ENCODE data around the gene SUSD3.

DNA sequence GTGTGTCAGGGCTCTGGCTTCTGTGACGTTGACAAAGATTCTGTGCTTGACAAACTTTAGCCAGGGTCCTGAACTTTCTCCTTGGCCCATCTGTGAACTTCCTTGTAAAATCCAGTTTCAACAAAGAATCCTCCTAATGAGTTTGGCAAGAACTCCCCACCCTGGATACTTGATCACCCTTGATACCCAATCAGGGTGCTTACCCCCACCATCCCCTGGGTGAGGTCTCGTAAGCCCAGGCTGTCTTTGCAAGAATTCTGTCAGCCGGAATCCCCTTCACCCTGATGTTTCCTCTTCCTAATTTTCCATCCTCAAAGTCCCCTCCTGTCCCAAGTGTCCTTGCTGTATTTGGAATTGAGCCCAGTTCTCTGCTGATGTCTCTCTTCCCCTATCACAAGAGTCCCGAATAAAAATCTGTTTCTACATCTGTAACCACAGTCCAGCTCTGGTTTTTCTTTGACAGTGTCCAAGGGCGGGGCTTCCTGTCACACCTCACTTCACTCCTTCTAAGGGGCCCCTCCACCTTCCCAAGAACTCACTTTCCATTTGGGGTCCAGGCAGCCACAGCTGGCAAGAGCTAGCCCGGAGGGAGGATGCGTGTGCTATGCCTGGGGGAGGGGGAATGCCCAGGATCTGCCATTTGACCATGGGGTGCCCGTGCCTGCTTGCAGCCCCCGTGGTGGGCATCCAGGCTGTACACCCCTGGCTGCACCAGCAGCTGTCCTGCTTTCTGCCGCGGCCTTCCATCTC, 34.8 kb downstream of the SUSD3 start:
- TF ChIP-seq, protein P1, sequence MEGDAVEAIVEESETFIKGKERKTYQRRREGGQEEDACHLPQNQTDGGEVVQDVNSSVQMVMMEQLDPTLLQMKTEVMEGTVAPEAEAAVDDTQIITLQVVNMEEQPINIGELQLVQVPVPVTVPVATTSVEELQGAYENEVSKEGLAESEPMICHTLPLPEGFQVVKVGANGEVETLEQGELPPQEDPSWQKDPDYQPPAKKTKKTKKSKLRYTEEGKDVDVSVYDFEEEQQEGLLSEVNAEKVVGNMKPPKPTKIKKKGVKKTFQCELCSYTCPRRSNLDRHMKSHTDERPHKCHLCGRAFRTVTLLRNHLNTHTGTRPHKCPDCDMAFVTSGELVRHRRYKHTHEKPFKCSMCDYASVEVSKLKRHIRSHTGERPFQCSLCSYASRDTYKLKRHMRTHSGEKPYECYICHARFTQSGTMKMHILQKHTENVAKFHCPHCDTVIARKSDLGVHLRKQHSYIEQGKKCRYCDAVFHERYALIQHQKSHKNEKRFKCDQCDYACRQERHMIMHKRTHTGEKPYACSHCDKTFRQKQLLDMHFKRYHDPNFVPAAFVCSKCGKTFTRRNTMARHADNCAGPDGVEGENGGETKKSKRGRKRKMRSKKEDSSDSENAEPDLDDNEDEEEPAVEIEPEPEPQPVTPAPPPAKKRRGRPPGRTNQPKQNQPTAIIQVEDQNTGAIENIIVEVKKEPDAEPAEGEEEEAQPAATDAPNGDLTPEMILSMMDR (IDR thresholded peaks at IDR 0.05), result no peak
- TF ChIP-seq POLR2A (IDR thresholded peaks at IDR 0.05), result no peak
